ENCODE results near the gene KLRF1.

KLRF1 gene

DNA sequence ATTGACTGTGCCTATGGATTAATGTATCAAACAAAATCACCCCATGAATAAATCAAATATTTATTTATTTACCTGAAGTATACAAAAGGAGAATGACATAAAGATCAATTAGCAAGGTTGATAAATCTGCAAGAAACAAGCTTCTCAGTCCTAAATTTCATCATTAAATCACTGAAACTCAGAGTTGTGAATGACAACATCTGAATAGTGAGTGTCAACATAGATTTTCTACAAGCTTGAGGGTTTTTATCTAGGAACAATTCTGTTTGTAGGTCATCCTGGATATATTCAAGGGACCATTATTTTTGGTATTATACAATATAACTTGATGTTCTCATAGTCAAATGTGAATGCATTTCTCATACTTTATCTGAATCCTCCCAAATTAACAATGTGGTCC is 17.4 kb upstream of the KLRF1 start:
- DNase-seq = no peak

GRCh38 chr12:9810671-9811070 is 16.6 kb upstream of the KLRF1 start:
- no peak for DNase-seq

- no peak for DNase-seq
These were observed 15.7 kb upstream of the KLRF1 start for GRCh38 chr12:9811621-9812020.

GRCh38 chr12:9813821-9814798 is 13.2 kb upstream of the KLRF1 start:
- peak; percentile 86 for DNase-seq

DNA sequence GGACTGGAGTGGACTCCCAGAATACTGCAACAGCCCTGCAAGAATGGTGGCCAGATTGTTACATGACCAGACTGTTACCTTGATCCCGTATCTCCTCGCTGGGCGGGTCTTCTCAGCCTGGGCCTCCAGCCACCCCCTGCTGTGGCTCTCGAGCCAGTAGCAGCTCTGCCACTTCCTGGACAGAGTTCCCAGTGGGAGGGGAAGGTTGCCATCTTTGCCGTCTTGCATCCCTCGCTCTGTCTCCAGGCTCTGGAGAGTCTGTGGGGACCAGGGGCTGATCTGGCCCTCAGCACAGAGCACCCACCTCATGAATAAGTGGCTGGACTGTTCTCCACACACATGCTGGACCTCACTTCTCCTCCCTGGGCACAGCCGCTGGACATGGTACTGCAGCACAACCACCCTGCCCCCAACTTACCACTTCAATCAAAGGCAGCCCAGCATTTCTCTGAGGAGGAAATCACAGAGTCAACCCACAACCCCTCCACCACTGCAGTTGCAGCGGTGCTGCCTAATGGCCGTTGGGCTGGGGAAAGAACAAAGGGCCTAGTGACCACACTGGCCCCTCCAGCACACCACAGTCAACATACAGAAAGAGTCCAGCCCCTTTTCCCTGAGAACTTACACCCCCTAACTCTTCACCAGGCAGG is 6.9 kb upstream of the KLRF1 start:
- DNase-seq = no peak

DNA sequence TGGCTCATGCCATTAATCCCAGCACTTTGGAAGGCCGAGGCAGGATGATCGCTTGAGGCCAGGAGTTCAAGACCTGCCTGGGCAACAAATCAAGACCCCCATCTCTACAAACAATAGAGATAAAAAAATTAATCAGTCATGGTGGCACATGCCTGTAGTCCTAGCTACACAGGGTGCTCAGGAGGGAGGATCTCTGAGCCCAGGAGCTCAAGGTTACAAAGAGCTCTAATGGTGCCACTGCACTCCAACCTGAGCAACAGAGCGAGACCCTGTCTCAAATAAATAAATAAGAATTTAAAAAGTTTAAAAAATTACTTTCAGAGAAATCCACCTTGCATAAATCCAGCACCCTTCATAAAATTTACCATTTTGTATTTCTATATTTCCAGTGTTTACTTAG is 2.2 kb downstream of the KLRF1 start:
- no peak for DNase-seq

DNA sequence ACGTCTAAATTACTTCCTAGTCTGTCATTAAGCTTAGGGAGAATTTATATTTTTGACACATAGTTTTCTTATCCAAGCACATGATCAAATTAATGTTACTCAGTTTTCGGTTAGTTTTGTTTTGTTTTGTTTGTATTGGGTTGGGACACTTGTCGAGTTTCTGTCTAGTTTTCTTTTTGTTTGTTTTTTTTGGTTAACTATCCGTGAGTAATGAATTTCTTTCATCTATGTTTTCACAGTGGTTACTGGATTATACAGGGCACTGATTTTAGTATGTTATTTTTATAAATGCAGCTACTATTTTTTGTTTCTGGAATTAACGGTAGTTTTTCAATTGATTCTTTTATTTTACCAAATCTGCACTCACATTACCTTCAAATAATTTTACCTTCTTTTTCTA is 2.7 kb downstream of the KLRF1 start:
- no peak for DNase-seq

DNA sequence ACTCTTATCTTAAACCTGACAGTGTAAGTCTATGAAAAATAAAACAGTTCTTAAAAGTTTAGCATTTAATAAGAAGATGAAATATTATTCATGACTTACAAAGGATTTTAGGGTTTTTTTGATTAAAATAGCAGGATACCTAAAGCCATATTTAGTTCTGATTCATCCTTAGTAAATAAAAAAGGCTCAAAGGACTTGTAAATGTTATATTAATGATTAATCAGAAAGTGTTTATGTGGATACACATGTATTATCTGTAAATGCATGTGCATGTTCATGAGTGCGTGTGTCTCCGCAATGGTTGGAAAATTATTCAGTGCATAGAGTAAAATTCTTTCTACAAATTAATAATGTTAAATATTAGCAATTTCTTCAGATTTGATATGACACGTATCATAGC is 4.4 kb downstream of the KLRF1 start:
- no peak for DNase-seq

GRCh38 chr12:9843407-9843806 is 16.1 kb downstream of the KLRF1 start:
- DNase-seq = no peak

DNA sequence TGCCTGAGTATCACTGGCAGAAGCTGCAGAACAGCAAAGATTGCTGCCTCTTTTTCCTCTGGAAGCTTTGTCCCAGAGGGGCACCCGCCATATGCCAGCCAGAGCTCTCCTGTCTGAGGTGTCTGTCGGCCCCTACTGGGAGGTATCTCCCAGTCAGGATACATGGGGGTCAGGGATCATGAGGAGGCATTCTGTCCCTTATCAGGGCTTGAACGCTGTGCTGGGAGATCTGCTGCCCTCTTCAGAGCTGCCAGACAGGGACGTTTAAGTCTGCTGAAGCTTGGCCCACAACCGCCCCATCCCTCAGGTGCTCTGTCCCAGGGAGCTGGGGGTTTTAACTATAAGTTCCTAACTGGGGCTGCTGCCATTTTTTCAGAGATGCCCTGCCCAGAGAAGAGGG is 21.6 kb downstream of the KLRF1 start:
- no peak for DNase-seq

DNA sequence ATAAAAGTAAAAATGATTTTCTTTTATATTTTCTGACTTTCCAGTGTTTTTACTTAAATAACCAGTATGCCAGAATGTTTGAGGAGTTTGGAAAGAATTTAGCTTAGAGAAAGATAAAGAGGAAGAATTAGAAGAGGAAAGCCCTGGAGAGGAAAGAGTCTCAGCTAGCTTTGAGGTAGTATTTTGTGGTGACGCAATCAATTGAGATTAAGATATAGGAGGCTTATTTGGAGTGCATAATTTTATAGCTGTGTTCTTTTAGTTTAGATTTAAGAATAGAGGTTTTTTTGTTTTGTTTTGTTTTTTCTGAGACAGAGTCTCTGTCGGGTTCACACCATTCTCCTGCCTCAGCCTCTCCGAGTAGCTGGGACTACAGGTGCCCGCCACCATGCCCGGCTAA is 23.8 kb downstream of the KLRF1 start:
- no peak for DNase-seq

DNA sequence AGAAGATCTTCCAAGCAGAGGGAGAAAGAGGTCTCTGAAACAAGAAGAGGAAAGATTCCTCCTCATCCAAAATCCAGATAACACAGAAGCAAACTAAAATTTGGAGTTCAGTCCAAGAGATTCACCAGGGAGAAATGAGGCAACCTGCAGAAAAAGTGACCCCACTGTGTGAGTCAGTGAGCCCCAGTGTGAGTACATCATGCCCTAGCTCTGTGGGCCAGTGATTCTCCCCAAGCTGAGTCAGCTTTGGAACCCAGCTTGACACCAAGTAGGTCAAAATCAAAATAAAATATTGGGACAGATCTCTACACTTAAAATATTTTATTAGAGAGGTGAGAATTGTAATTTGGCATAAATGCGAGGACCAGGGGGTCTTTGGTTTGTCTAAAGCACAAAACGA is 24.6 kb downstream of the KLRF1 start:
- no peak for DNase-seq

GRCh38 chr12:9856151-9856550 is 28.9 kb downstream of the KLRF1 start:
- DNase-seq = no peak

DNA sequence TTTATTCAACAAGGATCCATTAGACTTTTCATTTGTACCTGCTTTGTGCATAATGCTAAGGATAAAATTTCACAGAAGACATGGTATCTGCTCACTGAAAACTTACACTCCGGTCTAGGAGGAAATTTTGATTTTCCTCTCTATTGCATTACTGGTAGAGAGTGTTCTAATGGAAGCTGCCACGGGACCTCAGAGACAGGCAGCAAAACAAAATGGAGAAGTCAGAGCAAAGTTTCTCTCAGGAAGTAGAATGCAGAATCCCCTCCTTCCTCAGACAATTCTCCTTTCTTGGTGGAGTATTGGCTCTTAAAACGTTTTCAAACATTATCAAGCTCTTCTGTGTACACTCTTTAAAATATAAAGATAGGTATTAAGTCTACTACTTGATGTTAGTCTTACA is 29.6 kb downstream of the KLRF1 start:
- DNase-seq = no peak

GRCh38 chr12:9858135-9858534 is 30.9 kb downstream of the KLRF1 start:
- no peak for DNase-seq

- DNase-seq = peak; percentile 41
These were observed 37.8 kb downstream of the KLRF1 start for GRCh38 chr12:9864913-9865675.

- DNase-seq = peak; percentile 54
These were observed 39.6 kb downstream of the KLRF1 start for GRCh38 chr12:9866860-9867269.

DNA sequence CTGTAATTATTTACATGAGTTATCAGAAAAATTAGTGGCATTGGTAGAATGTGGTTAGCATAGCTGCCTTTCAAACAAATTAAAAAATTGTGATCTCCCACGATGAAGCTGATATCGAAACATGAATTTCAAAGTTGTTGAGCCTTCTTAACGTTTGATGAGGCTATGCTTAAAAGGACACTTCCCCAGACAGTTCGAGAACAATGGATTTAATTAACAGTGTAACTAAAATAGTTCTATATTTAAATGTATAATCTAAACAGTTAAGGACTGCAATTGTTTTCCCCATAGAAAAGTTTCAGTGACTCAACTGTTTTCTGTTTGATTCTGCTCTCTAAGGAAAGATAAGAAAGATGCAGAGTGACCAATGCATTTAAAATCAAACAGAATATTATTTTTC is 40.2 kb downstream of the KLRF1 start:
- DNase-seq = peak; percentile 55

DNA sequence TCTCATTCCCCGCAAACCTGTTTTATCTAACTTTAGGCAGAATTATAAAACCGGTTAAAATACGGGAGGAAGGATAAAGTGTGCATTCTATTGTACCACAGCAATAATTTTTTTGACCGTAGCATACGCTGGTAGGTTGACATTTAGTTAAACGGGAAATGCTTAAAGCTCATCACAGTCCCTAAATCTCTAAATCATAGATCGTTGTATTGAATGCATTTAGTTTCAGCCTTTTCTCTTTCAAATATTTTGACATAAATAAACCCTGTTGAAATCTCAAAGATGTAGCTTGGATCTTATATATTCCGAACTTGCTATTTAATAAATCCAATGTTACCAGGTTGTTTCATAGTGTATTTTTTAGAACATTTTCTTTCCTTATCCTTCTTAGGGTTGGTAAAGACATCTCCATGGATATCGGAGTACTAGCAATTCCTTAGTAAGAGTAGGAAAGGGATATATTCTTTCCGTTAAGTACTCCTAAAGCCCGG is 41.1 kb downstream of the KLRF1 start:
- peak; percentile 50 for DNase-seq

- DNase-seq = no peak
These were observed 41.6 kb downstream of the KLRF1 start for GRCh38 chr12:9868951-9869306.

- DNase-seq = peak; percentile 83
These were observed 42.3 kb downstream of the KLRF1 start, which contains the start of gene CLEC2B for GRCh38 chr12:9869307-9870161. Gene CLEC2B (minus strand): TSS chr12:9869354.

DNA sequence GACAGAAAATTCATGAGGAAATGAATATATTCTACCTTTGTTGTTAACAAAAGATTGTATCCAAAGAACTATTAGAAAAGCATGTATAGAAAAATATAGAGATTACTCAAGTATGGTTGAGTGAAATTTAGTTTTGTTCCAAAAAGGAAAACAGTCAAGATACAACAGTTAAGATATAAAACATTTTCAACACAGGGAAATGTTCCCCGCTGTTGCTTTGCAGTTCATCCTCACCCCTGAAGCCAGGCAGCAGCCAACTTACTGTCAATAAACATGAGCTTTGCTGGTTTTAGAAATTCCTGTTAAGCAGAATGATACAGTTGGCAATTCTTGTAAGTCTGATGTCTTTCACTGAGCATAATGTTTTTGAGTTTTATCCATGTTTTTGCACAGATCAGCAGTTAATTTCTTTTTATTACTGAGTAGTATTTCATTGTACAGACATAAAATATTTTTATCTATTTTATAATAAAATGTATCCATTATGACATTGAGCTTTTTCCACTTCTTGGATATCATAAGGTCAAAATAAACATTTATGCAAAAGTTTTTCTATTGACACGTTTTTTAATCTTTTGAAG is 43.1 kb downstream of the KLRF1 start:
- DNase-seq = peak; percentile 35
